H9 (cell line): ENCODE data around the gene OPN4. TPM values are rescaled to one million over a fixed set of nuclear protein-coding genes. Genes with fewer than 3 reads are reported as not detected.

Experiments used
- DNase-seq: peaks from one replicate; pipeline ENCODE4 v3.0.0-alpha.2; 2017
- H2AFZ ChIP-seq: one replicate; pipeline ENCODE4 v1.6.1; 2013; ENCODE audit warnings: mild to moderate bottlenecking, low read length, control low read depth, moderate library complexity
- H2AK5ac ChIP-seq: 2 replicates; pipeline ENCODE4 v1.6.1; 2013; ENCODE audit warnings: low read length, control low read depth, mixed read lengths; ENCODE audit not compliant: insufficient read length
- H2BK120ac ChIP-seq: one replicate; pipeline ENCODE4 v1.6.1; 2013; ENCODE audit warnings: low read depth, mild to moderate bottlenecking, low read length, control low read depth, inconsistent platforms; ENCODE audit not compliant: poor library complexity, severe bottlenecking
- H2BK12ac ChIP-seq: 2 replicates; pipeline ENCODE4 v1.6.1; 2013; ENCODE audit warnings: low read length, control low read depth, mixed read lengths, low read depth; ENCODE audit not compliant: insufficient read length
- H2BK15ac ChIP-seq: 2 replicates; pipeline ENCODE4 v1.6.1; 2013; ENCODE audit warnings: low read depth, low read length, control low read depth
- H2BK20ac ChIP-seq: one replicate; pipeline ENCODE4 v1.6.1; 2013; ENCODE audit warnings: low read depth, mild to moderate bottlenecking, low read length, control low read depth, inconsistent platforms; ENCODE audit not compliant: poor library complexity, severe bottlenecking
- H2BK5ac ChIP-seq: 2 replicates; pipeline ENCODE4 v1.6.1; 2013; ENCODE audit warnings: low read length, control low read depth, mixed read lengths; ENCODE audit not compliant: insufficient read length
- H3K14ac ChIP-seq: 2 replicates; pipeline ENCODE4 v1.6.1; 2013; ENCODE audit warnings: low read length, control low read depth; ENCODE audit not compliant: insufficient read depth
- H3K18ac ChIP-seq: 2 replicates; pipeline ENCODE4 v1.6.1; 2013; ENCODE audit warnings: low read depth, mild to moderate bottlenecking, mixed read lengths, low read length, control low read depth; ENCODE audit not compliant: insufficient read length
- H3K23ac ChIP-seq: 2 replicates; pipeline ENCODE4 v1.6.1; 2013; ENCODE audit warnings: low read length, control low read depth, mixed read lengths, low read depth; ENCODE audit not compliant: insufficient read length
- H3K23me2 ChIP-seq: 2 replicates; pipeline ENCODE4 v1.6.1; 2013; ENCODE audit warnings: low read depth, mild to moderate bottlenecking, mixed read lengths, low read length, control low read depth; ENCODE audit not compliant: insufficient read length, poor library complexity, severe bottlenecking
- H3K27ac ChIP-seq: 2 replicates; pipeline ENCODE4 v1.5.1; 2013; ENCODE audit warnings: low read length, control low read depth, mixed read lengths, low read depth; ENCODE audit not compliant: insufficient read length
- H3K27me3 ChIP-seq: 2 replicates; pipeline ENCODE4 v1.6.1; 2013; ENCODE audit warnings: low read length, control low read depth, inconsistent platforms; ENCODE audit not compliant: insufficient read depth
- H3K4ac ChIP-seq: 2 replicates; pipeline ENCODE4 v1.6.1; 2013; ENCODE audit warnings: low read depth, mild to moderate bottlenecking, control low read depth, inconsistent platforms, low read length, moderate library complexity
- H3K4me1 ChIP-seq: 2 replicates; pipeline ENCODE4 v1.6.1; 2013; ENCODE audit warnings: low read length, control low read depth, inconsistent platforms; ENCODE audit not compliant: insufficient read depth
- H3K4me2 ChIP-seq: 2 replicates; pipeline ENCODE4 v1.6.1; 2013; ENCODE audit warnings: low read length, control low read depth, mixed read lengths; ENCODE audit not compliant: insufficient read length, insufficient read depth
- H3K56ac ChIP-seq: 2 replicates; pipeline ENCODE4 v1.6.1; 2013; ENCODE audit warnings: low read depth, mild to moderate bottlenecking, mixed read lengths, low read length, control low read depth; ENCODE audit not compliant: insufficient read length
- H3K79me1 ChIP-seq: 2 replicates; pipeline ENCODE4 v1.6.1; 2013; ENCODE audit warnings: low read depth, mild to moderate bottlenecking, moderate library complexity, low read length, control low read depth, inconsistent platforms; ENCODE audit not compliant: insufficient read depth, poor library complexity, severe bottlenecking
- H3K79me2 ChIP-seq: 2 replicates; pipeline ENCODE4 v1.6.1; 2013; ENCODE audit warnings: low read length, control low read depth, inconsistent platforms; ENCODE audit not compliant: insufficient read depth
- H3K9ac ChIP-seq: 2 replicates; pipeline ENCODE4 v1.6.1; 2013; ENCODE audit warnings: low read length, control low read depth, mixed read lengths; ENCODE audit not compliant: insufficient read length; ENCODE audit errors: extremely low read depth
- H3K9me3 ChIP-seq: one replicate; pipeline ENCODE4 v1.6.1; 2013; ENCODE audit warnings: low read depth, low read length, inconsistent platforms; ENCODE audit not compliant: control insufficient read depth
- H3T11ph ChIP-seq: one replicate; pipeline ENCODE4 v1.6.1; 2013; ENCODE audit warnings: mild to moderate bottlenecking, low read length, control low read depth, inconsistent platforms
- H4K20me1 ChIP-seq: one replicate; pipeline ENCODE4 v1.6.1; 2013; ENCODE audit not compliant: control insufficient read depth, insufficient read length, insufficient read depth
- H4K5ac ChIP-seq: 2 replicates; pipeline ENCODE4 v1.6.1; 2013; ENCODE audit warnings: low read depth, mild to moderate bottlenecking, mixed read lengths, low read length, control low read depth; ENCODE audit not compliant: insufficient read length
- H4K8ac ChIP-seq: replicated peaks from 2 replicates; pipeline ENCODE4 v1.6.1; 2013; ENCODE audit warnings: low read length, control low read depth, mixed read lengths, low read depth; ENCODE audit not compliant: insufficient read length
- H4K91ac ChIP-seq: 2 replicates; pipeline ENCODE4 v1.6.1; 2013; ENCODE audit warnings: low read depth, mild to moderate bottlenecking, moderate library complexity, mixed read lengths, low read length, control low read depth; ENCODE audit not compliant: insufficient read length
- H3K27ac Mint-ChIP-seq, 3 experiments: 2 replicates in 2 of 3; 3 replicates in 1 of 3; pipeline ENCODE4 v1.8.0; 2020 to 2021; ENCODE audit warnings: mixed read lengths in 3 of 3, mild to moderate bottlenecking in 1 of 3, moderate library complexity in 1 of 3
- H3K27me3 Mint-ChIP-seq: 2 replicates; pipeline ENCODE4 v1.8.0; 2021; ENCODE audit warnings: low read depth, mild to moderate bottlenecking, moderate library complexity, mixed read lengths
- H3K36me3 Mint-ChIP-seq, 3 experiments: 2 replicates in 2 of 3; 3 replicates in 1 of 3; pipeline ENCODE4 v1.8.0; 2020 to 2021; ENCODE audit warnings: low read depth in 3 of 3, mixed read lengths in 3 of 3; ENCODE audit not compliant: insufficient read depth in 1 of 3
- H3K4me1 Mint-ChIP-seq, 2 experiments: 2 replicates each; pipeline ENCODE4 v1.8.0; 2020; ENCODE audit warnings: mixed read lengths in 2 of 2
- H3K4me3 Mint-ChIP-seq, 2 experiments: 2 replicates in 1 of 2; 3 replicates in 1 of 2; pipeline ENCODE4 v1.8.0; 2020 to 2021; ENCODE audit warnings: mild to moderate bottlenecking in 2 of 2, mixed read lengths in 2 of 2, moderate library complexity in 1 of 2
- H3K9me3 Mint-ChIP-seq, 2 experiments: 2 replicates in 1 of 2; 3 replicates in 1 of 2; pipeline ENCODE4 v1.8.0; 2020; ENCODE audit warnings: mild to moderate bottlenecking in 2 of 2, mixed read lengths in 2 of 2, moderate library complexity in 1 of 2
- WGBS: extraction: QIAGEN DNeasy Blood & Tissue Kit; methylation state at CpG from one replicate; pipeline ENCODE4 v1.1.7; 2013; ENCODE audit warnings: missing lambda C conversion rate, low lambda C conversion rate, mixed read lengths; ENCODE audit not compliant: insufficient read length; ENCODE audit errors: extremely low coverage; 5-methylcytosine and 5-hydroxymethylcytosine counted together
- total RNA-seq: library from RNA; stranded (reverse); gene quantifications from 2 replicates; pipeline ENCODE4 v1.2.1, GENCODE V29; 2021
- TF ChIP-seq, protein P1 (sequence below): fragments of 200-600 bp; sonication (generic); conservative IDR thresholded peaks from 3 replicates; pipeline ENCODE4 v1.8.0; 2021; ENCODE audit warnings: antibody characterized with exemption, mild to moderate bottlenecking

Gene OPN4
- total RNA-seq, 1 experiment from 2014 or later, result not detected

DNA sequence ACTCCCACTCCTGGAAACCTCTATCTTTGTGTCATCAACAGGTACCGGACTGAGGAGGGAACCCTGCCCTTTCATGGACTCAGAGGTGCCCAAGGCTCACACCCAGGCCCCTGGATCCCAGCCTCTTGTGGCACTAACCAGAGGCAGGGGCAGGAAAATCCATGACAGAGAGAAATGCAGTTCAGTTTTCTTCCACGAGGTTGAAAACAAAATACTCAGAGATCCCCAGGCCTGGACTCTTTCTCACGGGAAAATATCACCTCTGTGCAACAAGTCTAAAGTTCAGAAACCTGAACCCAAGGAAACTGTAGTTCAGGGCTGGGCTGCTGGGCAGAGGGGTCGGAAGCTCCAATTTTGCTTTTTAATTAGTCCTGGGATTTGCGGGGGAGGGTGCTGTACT, 21.4 kb upstream of the OPN4 start:
- H3K4me1 ChIP-seq, result no peaks in the 10 kb centered on the region; the same call in 1 of the 2 replicates
- peaks cover 2% of the 10 kb centered on the region; the same call in 1 of the 2 replicates for H3K27me3 ChIP-seq
- H3K79me2 ChIP-seq, result no peaks in the 10 kb centered on the region
- H3K79me1 ChIP-seq, result no peaks in the 10 kb centered on the region
- H2BK20ac ChIP-seq, result no peak overlapping the region
- Mint-ChIP-seq H3K36me3 (no peaks in the 10 kb centered on the region), H3K9me3 (no peaks in the 10 kb centered on the region), H3K27ac (no peak overlapping the region), H3K27me3 (peaks cover 42% of the 10 kb centered on the region), H3K4me1 (peaks cover 4 to 14% of the 10 kb centered on the region in 2 experiments; a peak in 3 of 4 replicates), H3K4me3 (peak overlapping the region in 1 of 2 experiments; percentile 46; a peak in 1 of 5 replicates)
- H3K14ac ChIP-seq, result no peak overlapping the region
- no peak overlapping the region for H2AK5ac ChIP-seq
- H3K9ac ChIP-seq, result no peak overlapping the region
- no peak overlapping the region for H2BK12ac ChIP-seq
- no peak overlapping the region for H4K91ac ChIP-seq
- H4K8ac ChIP-seq, result no peak overlapping the region
- no peak overlapping the region for H3T11ph ChIP-seq
- H2BK5ac ChIP-seq, result no peak overlapping the region
- H3K4me2 ChIP-seq, result peak overlapping the region; percentile 45
- H3K23me2 ChIP-seq, result peaks cover 4% of the 10 kb centered on the region
- DNase-seq, result no peak
- H2BK15ac ChIP-seq, result no peak overlapping the region
- H3K27ac ChIP-seq, result no peak overlapping the region
- H4K20me1 ChIP-seq, result no peaks in the 10 kb centered on the region
- no peaks in the 10 kb centered on the region for H3K9me3 ChIP-seq
- H3K23ac ChIP-seq, result no peak overlapping the region
- no peak overlapping the region for H2AFZ ChIP-seq
- H3K56ac ChIP-seq, result no peak overlapping the region
- H3K4ac ChIP-seq, result no peak overlapping the region
- no CpG with 5 or more reads among the region's 5 CpGs for WGBS
- no peak overlapping the region for H2BK120ac ChIP-seq
- TF ChIP-seq, protein P1, sequence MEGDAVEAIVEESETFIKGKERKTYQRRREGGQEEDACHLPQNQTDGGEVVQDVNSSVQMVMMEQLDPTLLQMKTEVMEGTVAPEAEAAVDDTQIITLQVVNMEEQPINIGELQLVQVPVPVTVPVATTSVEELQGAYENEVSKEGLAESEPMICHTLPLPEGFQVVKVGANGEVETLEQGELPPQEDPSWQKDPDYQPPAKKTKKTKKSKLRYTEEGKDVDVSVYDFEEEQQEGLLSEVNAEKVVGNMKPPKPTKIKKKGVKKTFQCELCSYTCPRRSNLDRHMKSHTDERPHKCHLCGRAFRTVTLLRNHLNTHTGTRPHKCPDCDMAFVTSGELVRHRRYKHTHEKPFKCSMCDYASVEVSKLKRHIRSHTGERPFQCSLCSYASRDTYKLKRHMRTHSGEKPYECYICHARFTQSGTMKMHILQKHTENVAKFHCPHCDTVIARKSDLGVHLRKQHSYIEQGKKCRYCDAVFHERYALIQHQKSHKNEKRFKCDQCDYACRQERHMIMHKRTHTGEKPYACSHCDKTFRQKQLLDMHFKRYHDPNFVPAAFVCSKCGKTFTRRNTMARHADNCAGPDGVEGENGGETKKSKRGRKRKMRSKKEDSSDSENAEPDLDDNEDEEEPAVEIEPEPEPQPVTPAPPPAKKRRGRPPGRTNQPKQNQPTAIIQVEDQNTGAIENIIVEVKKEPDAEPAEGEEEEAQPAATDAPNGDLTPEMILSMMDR, result no peak
- H3K18ac ChIP-seq, result no peak overlapping the region
- no peak overlapping the region for H4K5ac ChIP-seq
